HG03342 (cell line): ENCODE results near the gene DIAPH2.
A peak's percentile ranks its signal among the peaks of the same experiment; 100 is the strongest.
"Not testable (repeated sequence)": the region's sequence is repeated elsewhere in the genome, so short reads cannot be mapped to it uniquely, and the experiment has no call there.

ENCODE experiments used
- ATAC-seq: cut with Tn5 transposase; IDR thresholded peaks from one replicate; pipeline ENCODE4 v1.9.1; 2021; ENCODE audit warnings: mild to moderate bottlenecking, moderate library complexity; ENCODE audit not compliant: unreplicated experiment

DIAPH2 gene

GRCh38 chrX:96715481-96715880 lies 30.8 kb downstream of the DIAPH2 start:
- no peak for ATAC-seq

DNA sequence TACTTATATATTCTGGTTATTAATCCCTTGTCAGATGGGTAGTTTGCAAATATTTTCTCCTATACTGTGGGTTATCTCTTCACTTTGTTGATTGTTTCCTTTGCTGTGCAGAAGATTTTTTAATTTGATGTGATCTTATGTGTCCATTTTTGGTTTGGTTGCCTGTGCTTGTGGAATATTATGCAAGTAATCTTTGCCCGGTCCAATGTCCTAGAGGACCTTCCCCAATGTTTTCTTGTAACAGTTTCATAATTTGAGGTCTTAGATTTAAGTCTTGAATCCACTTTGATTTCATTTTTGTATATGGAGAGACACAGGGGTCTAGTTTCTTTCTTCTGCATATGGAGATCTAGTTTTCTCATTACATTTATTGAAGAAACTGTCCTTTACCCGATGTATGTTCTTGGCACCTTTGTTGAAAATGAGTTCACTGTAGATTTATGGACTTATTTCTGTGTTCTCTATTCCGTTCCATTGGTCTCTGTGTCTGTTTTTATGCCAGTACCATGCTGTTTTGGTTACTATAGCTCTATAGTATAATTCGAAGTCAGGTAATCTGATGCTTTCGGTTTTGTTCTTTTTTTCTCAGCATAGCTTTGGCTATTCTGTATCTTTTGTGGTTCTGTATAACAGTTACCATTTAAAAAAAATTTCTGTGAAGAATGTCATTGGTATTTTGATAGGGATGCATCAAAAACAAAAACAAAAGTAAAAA lies 34.7 kb downstream of the DIAPH2 start:
- no peak for ATAC-seq

- ATAC-seq, result peak; percentile 99
Observed at GRCh38 chrX:96721354-96721753, 36.7 kb downstream of the DIAPH2 start.

GRCh38 chrX:96722781-96723180 lies 38.1 kb downstream of the DIAPH2 start:
- ATAC-seq, result no peak

DNA sequence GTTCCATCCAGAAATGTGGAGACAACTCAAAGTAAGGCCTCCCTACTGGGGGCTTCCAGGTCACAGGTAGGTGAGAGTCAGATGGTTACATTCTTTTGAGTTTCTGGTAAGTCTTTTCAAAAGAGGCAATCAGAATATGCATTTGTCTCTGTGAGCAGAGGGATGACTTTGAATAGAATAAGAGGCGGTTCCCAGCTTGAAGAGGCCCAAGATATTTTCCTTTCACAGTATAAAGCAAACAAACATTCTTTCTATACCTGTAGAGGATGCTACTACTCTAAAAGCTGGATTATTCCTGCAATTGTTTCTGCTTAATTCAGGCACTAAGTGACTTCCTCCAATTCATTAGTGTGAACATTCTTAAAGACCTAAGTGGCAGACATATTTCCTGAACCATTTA lies 44.4 kb downstream of the DIAPH2 start:
- ATAC-seq, result no peak

DNA sequence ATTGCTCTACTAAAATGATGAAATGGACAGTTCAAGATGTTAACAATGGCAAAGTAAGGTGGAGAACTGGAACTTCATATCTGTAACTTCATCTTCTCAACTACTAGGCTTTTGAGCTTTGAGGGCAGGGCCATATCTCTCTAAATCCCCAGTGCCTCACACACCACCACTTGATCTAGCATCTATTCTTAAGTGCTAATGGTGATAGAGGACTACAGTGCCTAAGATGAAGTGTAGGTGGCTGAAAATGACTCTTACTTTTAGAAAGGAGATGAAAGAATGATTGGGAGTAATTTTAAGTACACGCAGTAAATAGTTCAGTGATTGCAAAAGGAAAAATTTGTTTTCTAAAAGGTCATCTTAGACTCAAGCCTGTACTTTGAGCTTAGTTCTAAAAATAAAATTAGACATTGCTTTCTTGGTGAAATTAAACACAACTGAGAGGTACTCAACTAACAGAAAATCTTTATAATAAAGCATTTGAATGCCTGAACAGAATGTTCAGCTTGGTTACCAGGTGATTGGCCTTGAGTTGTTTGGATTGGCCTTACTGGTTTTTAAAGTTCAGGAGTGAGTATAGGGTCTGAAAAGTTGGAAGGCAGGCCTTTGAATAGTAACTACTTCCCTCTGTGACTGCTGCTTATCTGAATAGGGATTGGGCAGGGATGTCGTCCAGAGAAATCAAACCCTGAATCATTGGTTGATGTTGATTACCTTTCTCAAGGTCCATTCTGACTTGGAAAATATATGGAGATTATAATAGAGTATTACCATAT lies 45.4 kb downstream of the DIAPH2 start:
- ATAC-seq, result no peak

- ATAC-seq, result not testable (repeated sequence)
Observed at GRCh38 chrX:96731000-96731399, 46.4 kb downstream of the DIAPH2 start.

GRCh38 chrX:96743367-96744073 lies 58.9 kb downstream of the DIAPH2 start:
- no peak for ATAC-seq

GRCh38 chrX:96752781-96753180 lies 68.1 kb downstream of the DIAPH2 start:
- ATAC-seq, result no peak

- no peak for ATAC-seq
Observed at GRCh38 chrX:96753230-96753629, 68.6 kb downstream of the DIAPH2 start.

DNA sequence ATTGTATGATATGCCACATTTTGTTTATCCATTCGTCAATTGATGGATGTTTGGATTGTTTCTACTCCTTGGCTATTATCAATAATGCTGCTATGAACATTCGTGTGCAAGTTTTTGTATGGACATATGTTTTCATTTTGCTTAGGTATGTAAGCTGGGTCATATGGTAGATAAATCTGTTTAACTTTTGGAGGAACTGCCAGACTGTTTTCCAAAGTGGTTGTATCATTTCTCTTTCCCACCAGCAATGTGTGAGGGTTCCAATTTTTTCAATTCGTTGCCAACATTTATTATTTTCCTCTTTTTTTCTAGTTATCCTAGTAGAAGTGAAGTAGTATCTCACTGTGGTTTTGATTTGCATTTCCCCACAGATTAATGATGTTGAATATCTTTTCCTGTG lies 71.8 kb downstream of the DIAPH2 start:
- no peak for ATAC-seq

- no peak for ATAC-seq
Observed at GRCh38 chrX:96761566-96761965, 76.9 kb downstream of the DIAPH2 start.

DNA sequence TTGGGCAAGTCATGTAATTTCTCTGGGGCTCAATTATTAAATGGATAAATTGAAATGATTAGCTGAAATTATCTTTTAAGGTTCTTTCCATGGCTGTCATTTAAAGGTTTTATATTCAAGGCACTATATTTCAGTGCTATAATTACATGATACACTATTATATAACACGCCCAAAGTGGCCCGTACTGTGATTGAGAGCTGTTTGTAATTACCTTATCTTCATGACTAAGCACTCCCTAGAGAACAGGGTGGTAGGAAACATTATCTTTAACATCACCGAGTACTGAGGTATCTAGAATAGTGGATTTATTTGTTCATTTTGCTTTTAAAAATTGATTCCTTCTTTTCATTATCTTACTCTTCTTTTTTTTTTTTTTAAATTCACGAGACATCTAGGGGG lies 79.0 kb downstream of the DIAPH2 start:
- no peak for ATAC-seq

DNA sequence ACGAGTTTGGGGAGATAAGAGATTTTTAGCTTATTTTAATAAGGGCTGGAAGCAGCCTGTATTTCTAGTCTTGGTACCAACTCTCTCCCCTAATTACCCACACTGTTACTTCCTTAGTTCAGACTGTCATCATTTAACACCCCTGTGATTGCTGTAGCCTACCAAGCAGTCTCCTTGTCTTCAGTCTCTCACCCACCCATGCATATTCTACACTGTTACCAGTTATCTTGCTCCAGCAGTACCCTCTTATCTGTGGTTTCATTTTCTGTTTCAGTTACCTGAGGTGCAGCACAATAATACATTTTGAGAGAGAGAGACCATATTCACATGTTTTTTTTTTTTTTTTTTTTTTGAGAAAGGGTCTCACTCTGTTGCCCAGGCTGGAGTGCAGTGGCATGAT lies 80.2 kb downstream of the DIAPH2 start:
- peak; percentile 72 for ATAC-seq

DNA sequence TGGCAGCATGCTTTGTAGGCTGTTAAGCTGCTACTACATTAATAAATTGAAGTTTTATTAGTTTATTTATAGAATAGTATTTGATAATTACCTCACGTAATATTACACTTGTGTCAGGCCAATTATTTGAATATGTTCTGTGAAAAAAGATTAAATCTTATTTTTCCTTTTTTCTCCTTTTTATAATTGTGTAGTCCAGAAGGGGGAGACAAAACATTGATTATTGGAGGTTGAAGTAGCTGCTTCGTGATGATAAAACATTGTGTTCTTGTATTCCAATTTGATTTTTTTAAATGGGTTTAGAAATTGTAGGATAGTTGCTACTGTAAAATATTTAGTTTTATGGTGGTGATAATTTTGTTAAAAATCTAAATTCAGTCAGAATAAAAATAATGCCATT lies 85.7 kb downstream of the DIAPH2 start:
- ATAC-seq, result no peak

DNA sequence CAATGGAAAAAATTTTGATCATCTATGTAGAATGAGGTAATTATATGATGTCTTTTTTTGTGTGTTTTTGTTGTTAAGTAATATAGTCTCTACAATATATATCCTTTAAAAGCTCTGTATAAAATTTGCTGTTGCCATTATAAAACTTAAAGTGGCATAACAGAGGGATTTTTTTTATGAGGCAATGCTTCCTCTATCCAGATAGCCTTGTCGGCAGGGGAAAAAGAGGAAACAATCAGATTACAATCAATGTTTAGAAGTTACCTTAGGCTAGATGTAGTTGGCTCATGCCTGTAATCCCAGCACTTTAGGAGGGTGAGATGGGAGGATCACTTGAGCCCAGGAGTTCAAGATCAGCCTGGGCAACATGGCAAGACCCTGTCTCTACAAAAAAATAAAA lies 86.8 kb downstream of the DIAPH2 start:
- ATAC-seq, result no peak

- ATAC-seq, result no peak
Observed at GRCh38 chrX:96774116-96774515, 89.5 kb downstream of the DIAPH2 start.

DNA sequence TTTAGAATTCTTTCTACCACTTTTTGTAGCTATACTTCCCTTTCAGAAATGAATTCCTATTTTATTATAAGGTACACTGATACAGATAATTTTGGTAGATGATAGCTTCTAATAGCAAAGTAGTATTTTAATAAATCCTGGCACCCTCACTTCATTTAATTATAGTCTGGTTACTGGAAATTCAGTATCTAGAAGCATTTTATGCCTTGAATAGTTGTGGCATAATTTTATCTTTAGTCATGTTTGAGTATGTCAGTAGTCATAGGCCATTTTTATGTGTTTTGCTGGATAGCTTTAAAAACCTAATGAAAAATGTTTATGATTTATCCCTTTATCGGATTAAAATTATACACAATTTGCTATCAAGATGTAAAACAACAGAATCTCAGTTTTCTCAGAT lies 92.3 kb downstream of the DIAPH2 start:
- no peak for ATAC-seq

DNA sequence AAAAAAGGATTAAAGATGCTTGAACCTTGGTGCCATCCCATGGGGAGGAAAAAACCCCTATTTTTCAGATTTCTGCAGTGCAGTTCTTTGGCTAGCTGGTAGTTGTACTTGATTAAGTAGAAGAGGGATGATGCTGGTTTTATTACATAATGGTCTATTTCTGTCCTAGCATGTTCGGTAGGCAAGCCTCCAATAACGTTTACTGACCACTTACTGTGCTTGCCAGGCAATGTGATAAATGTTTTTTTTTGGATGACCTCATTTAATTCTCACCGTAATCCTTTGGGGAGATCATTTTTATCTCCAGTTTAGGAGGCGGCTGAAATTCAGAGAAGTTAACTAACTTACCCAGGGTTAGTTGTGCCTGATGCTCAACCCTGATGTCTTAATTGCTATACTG lies 106.9 kb downstream of the DIAPH2 start:
- ATAC-seq, result no peak

GRCh38 chrX:96792047-96792446 lies 107.4 kb downstream of the DIAPH2 start:
- no peak for ATAC-seq

- ATAC-seq, result no peak
Observed at GRCh38 chrX:96798982-96799381, 114.3 kb downstream of the DIAPH2 start.

- no peak for ATAC-seq
Observed at GRCh38 chrX:96807318-96807717, 122.7 kb downstream of the DIAPH2 start.
